HG03520 (cell line): Measurements from ENCODE around the gene PSME4.
"Not testable (repeated sequence)": the region's sequence is repeated elsewhere in the genome, so short reads cannot be mapped to it uniquely, and the experiment has no call there.

Experiments used
- ATAC-seq: cut with Tn5 transposase; IDR thresholded peaks from one replicate; pipeline ENCODE4 v1.9.1; 2021; ENCODE audit warnings: mild to moderate bottlenecking, moderate library complexity; ENCODE audit not compliant: unreplicated experiment

Gene PSME4

GRCh38 chr2:53843595-53843994, 127.2 kb downstream of the PSME4 start:
- no peak for ATAC-seq

GRCh38 chr2:53842891-53843290, 127.9 kb downstream of the PSME4 start:
- ATAC-seq = no peak

GRCh38 chr2:53841651-53842050, 129.1 kb downstream of the PSME4 start:
- ATAC-seq = not testable (repeated sequence)

- ATAC-seq = no peak
These were observed 130.2 kb downstream of the PSME4 start for GRCh38 chr2:53840580-53840979.

- ATAC-seq = not testable (repeated sequence)
These were observed 140.9 kb downstream of the PSME4 start for GRCh38 chr2:53829980-53830290.

- ATAC-seq = no peak
These were observed 141.4 kb downstream of the PSME4 start for GRCh38 chr2:53829273-53829979.

GRCh38 chr2:53828331-53828730, 142.5 kb downstream of the PSME4 start:
- ATAC-seq = no peak

GRCh38 chr2:53827398-53828175, 143.2 kb downstream of the PSME4 start:
- ATAC-seq = no peak

GRCh38 chr2:53826587-53827397, 144.0 kb downstream of the PSME4 start:
- no peak for ATAC-seq

- no peak for ATAC-seq
These were observed 144.8 kb downstream of the PSME4 start for GRCh38 chr2:53826030-53826410.

- ATAC-seq = not testable (repeated sequence)
These were observed 147.2 kb downstream of the PSME4 start for GRCh38 chr2:53823639-53824038.

GRCh38 chr2:53821810-53822209, 149.0 kb downstream of the PSME4 start:
- no peak for ATAC-seq

GRCh38 chr2:53820711-53821110, 150.1 kb downstream of the PSME4 start:
- ATAC-seq = no peak

- ATAC-seq = no peak
These were observed 150.7 kb downstream of the PSME4 start for GRCh38 chr2:53820048-53820447.

GRCh38 chr2:53819634-53820033, 151.2 kb downstream of the PSME4 start:
- no peak for ATAC-seq

GRCh38 chr2:53818854-53819435, 151.8 kb downstream of the PSME4 start:
- ATAC-seq = no peak
